ENCODE results near the gene TECTB. TPM values are rescaled to one million over a fixed set of nuclear protein-coding genes. Genes with fewer than 3 reads are reported as not detected.

Gene TECTB
- total RNA-seq, 1 donor from 2014 or later, result not detected

- no peaks in the 10 kb centered on the region for H3K27me3 Mint-ChIP-seq (ENCODE audit: low read depth)
- no peak overlapping the region for H3K27ac Mint-ChIP-seq (ENCODE audit: unreplicated experiment)
- no peak for DNase-seq (ENCODE audit: low read depth, low spot score)
- TF ChIP-seq CTCF (conservative IDR thresholded peaks at IDR 0.05), result no peak
- H3K4me1 Mint-ChIP-seq, result peaks cover 20% of the 10 kb centered on the region
- H3K9me3 Mint-ChIP-seq, result no peaks in the 10 kb centered on the region
- no peak overlapping the region for H3K4me3 Mint-ChIP-seq
- no peaks in the 10 kb centered on the region for H3K36me3 Mint-ChIP-seq (ENCODE audit: low read depth)
Observed at GRCh38 chr10:112280205-112280921, 2.8 kb upstream of the TECTB start.

GRCh38 chr10:112282086-112282485 lies 1.1 kb upstream of the TECTB start:
- H3K4me1 Mint-ChIP-seq, result peaks cover 21% of the 10 kb centered on the region
- no peaks in the 10 kb centered on the region for H3K9me3 Mint-ChIP-seq
- H3K36me3 Mint-ChIP-seq (ENCODE audit: low read depth), result no peaks in the 10 kb centered on the region
- no peak overlapping the region for H3K4me3 Mint-ChIP-seq
- H3K27me3 Mint-ChIP-seq (ENCODE audit: low read depth), result no peaks in the 10 kb centered on the region
- TF ChIP-seq CTCF (conservative IDR thresholded peaks at IDR 0.05), result no peak
- no peak for DNase-seq (ENCODE audit: low read depth, low spot score)
- no peak overlapping the region for H3K27ac Mint-ChIP-seq (ENCODE audit: unreplicated experiment)

- Mint-ChIP-seq H3K4me1 (peaks cover 26% of the 10 kb centered on the region), H3K27ac (ENCODE audit: unreplicated experiment) (no peak overlapping the region), H3K27me3 (ENCODE audit: low read depth) (no peaks in the 10 kb centered on the region), H3K36me3 (ENCODE audit: low read depth) (no peaks in the 10 kb centered on the region), H3K9me3 (no peaks in the 10 kb centered on the region), H3K4me3 (no peak overlapping the region)
- DNase-seq (ENCODE audit: low read depth, low spot score), result no peak
- TF ChIP-seq CTCF (conservative IDR thresholded peaks at IDR 0.05), result no peak
Observed at GRCh38 chr10:112286837-112287818, 3.9 kb downstream of the TECTB start.

- Mint-ChIP-seq H3K36me3 (ENCODE audit: low read depth) (no peaks in the 10 kb centered on the region), H3K4me3 (no peak overlapping the region), H3K4me1 (peaks cover 28% of the 10 kb centered on the region), H3K9me3 (no peaks in the 10 kb centered on the region), H3K27ac (ENCODE audit: unreplicated experiment) (peak overlapping the region; percentile 7), H3K27me3 (ENCODE audit: low read depth) (no peaks in the 10 kb centered on the region)
- TF ChIP-seq CTCF (conservative IDR thresholded peaks at IDR 0.05), result no peak
- no peak for DNase-seq (ENCODE audit: low read depth, low spot score)
Observed at GRCh38 chr10:112287844-112288243, 4.6 kb downstream of the TECTB start.

GRCh38 chr10:112288486-112288885 lies 5.3 kb downstream of the TECTB start:
- Mint-ChIP-seq H3K4me1 (peaks cover 33% of the 10 kb centered on the region), H3K36me3 (ENCODE audit: low read depth) (no peaks in the 10 kb centered on the region), H3K27ac (ENCODE audit: unreplicated experiment) (no peak overlapping the region), H3K27me3 (ENCODE audit: low read depth) (no peaks in the 10 kb centered on the region), H3K9me3 (no peaks in the 10 kb centered on the region), H3K4me3 (no peak overlapping the region)
- DNase-seq (ENCODE audit: low read depth, low spot score), result no peak
- no peak for TF ChIP-seq CTCF (conservative IDR thresholded peaks at IDR 0.05)

Data from neural crest cell (in vitro differentiated cells).